Esophagus squamous epithelium (tissue), 5 donors: ENCODE measurements around the gene PIP5KL1. TPM values are rescaled to one million over a fixed set of nuclear protein-coding genes. Genes with fewer than 3 reads are reported as not detected.

Experiments
- DNase-seq: peaks from one replicate; lab custom pipeline; 2025; lab: John Stamatoyannopoulos, UW
- H3K27ac ChIP-seq, 4 donors: fragments of 200-600 bp; sonication (generic); one replicate each; pipeline ENCODE4 v1.5.1; 2016 to 2019; ENCODE audit warnings: mild to moderate bottlenecking in 1 of 4
- H3K27me3 ChIP-seq, 4 donors: fragments of 200-600 bp; sonication (generic); 1 replicate in 3 of 4; 2 replicates in 1 of 4; pipeline versions ENCODE4 v1.5.1 to v1.6.0; 2017 to 2021; ENCODE audit warnings: antibody characterized with exemption in 1 of 4
- H3K36me3 ChIP-seq, 3 donors: fragments of 200-600 bp; sonication (generic); one replicate each; pipeline ENCODE4 v1.5.1; 2016 to 2019
- H3K4me1 ChIP-seq, 3 donors: fragments of 200-600 bp; sonication (generic); one replicate each; pipeline ENCODE4 v1.5.1; 2017 to 2019
- H3K4me3 ChIP-seq, 4 donors: fragments of 200-600 bp; sonication (generic); 1 replicate in 3 of 4; 2 replicates in 1 of 4; pipeline ENCODE4 v1.5.1; 2016 to 2019; ENCODE audit warnings: mild to moderate bottlenecking in 2 of 4, moderate library complexity in 1 of 4
- H3K9me3 ChIP-seq, 3 donors: fragments of 200-600 bp; sonication (generic); one replicate each; pipeline ENCODE4 v1.5.1; 2016 to 2019
- POLR2A ChIP-seq, 4 donors: fragments of 450-650 bp; IDR thresholded peaks; one replicate each; pipeline ENCODE4 v1.6.1; 2017; ENCODE audit warnings: antibody characterized with exemption in 4 of 4, mild to moderate bottlenecking in 4 of 4, moderate library complexity in 3 of 4
- WGBS, 2 donors: methylation state at CpG; one replicate each; pipeline ENCODE4 v1.1.5; 2018; 5-methylcytosine and 5-hydroxymethylcytosine counted together
- intact Hi-C: fragments of 100-400 bp; cut with DNase I; formaldehyde crosslinking; loops from one replicate; pipeline ENCODE4 v1.15.0; 2022
- total RNA-seq, 4 donors: library from RNA; depleted of rRNA; stranded (reverse); fragments of >200 nt; gene quantifications; one replicate each; pipeline ENCODE4 v1.1.0, GENCODE V29; 2016
- TF ChIP-seq, protein P1 (sequence below), 6 experiments: fragments of 450-650 bp in 4 of 6; fragments of 200-600 bp in 2 of 6; sonication (generic) in 2 of 6; IDR thresholded peaks; one replicate each; pipeline ENCODE4 v1.5.1; 2016 to 2019; ENCODE audit warnings: antibody characterized with exemption in 6 of 6, mild to moderate bottlenecking in 4 of 6, moderate library complexity in 4 of 6
- donor health status: DM: yes; HTN: yes; CAD: no.

The PIP5KL1 gene
- total RNA-seq, 4 donors from 2014 or later, result 3.1 to 4.6 (median 3.6) TPM; not detected in 1

DNA sequence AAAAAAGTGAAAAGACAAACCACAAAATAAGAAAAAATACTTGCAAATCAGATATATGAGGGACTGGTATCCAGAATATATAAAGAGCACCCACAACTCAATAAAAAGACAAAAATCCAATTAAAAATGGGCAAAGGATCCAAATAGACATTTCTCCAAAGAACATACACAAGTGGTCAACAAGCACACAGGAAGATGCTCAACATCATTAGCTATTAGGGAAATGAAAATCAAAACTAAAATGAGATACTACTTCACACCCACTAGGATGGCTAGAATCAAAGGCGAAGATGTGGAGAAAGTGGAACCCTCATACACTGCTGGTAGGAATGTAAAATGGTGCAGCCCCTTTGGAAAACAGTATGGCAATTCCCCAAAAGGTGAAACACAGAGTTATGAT is 28.2 kb upstream of the PIP5KL1 start:
- peak overlapping the region; percentile 88 to 99 (median 96) for H3K27ac ChIP-seq
- peaks cover 57 to 100% (median 69%) of the 10 kb centered on the region in 3 donors for H3K4me1 ChIP-seq
- no peaks in the 10 kb centered on the region for H3K27me3 ChIP-seq
- intact Hi-C loops, result no loop called here
- TF ChIP-seq POLR2A (IDR thresholded peaks at IDR 0.05), result no peak
- TF ChIP-seq, protein P1, sequence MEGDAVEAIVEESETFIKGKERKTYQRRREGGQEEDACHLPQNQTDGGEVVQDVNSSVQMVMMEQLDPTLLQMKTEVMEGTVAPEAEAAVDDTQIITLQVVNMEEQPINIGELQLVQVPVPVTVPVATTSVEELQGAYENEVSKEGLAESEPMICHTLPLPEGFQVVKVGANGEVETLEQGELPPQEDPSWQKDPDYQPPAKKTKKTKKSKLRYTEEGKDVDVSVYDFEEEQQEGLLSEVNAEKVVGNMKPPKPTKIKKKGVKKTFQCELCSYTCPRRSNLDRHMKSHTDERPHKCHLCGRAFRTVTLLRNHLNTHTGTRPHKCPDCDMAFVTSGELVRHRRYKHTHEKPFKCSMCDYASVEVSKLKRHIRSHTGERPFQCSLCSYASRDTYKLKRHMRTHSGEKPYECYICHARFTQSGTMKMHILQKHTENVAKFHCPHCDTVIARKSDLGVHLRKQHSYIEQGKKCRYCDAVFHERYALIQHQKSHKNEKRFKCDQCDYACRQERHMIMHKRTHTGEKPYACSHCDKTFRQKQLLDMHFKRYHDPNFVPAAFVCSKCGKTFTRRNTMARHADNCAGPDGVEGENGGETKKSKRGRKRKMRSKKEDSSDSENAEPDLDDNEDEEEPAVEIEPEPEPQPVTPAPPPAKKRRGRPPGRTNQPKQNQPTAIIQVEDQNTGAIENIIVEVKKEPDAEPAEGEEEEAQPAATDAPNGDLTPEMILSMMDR (IDR thresholded peaks at IDR 0.05), result no peak
- H3K36me3 ChIP-seq, result peaks cover 0 to 5% (median 0%) of the 10 kb centered on the region in 3 donors
- WGBS, 2 donors, result 93 to 96% methylated on average over 1 of the region's 1 CpG
- H3K4me3 ChIP-seq, result no peak overlapping the region
- no peak for DNase-seq
- no peaks in the 10 kb centered on the region for H3K9me3 ChIP-seq

DNA sequence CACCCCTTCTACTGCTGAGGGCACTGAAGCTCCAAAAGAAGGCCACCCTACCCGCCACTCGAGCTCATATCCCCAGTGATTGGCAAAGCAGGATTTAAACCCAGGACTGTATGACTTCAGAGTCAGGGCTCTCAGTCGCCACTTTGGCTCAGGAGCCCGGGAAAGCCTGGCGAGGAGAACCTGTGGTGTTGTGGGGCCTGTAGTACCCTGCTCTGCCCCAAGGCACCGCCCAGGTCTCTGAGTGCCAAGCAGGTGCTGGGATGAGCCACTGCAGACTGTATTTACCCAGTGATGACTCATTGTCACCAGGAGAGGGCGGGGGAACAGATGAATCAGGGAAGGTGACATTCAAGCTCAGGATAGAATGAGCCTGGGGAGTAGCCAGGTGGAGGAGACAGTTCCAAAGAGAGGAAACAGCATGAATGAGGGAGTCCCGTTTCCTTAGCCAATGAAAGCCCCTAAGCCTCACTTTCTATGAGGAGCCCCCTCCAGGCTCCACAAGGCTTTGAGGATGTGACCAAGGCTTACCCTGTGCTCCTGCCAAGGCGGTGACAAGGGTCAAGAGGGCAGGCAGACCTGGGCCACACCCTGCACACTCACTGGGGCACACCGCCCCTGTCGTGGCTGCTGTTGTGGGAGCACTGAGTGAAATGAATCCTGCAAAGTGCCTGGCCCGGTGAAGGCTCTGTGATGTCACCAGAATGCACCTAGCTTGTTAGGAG is 24.9 kb upstream of the PIP5KL1 start:
- WGBS, 2 donors, result 20 to 25% methylated on average over 2 to 6 of the region's 12 CpGs

DNA sequence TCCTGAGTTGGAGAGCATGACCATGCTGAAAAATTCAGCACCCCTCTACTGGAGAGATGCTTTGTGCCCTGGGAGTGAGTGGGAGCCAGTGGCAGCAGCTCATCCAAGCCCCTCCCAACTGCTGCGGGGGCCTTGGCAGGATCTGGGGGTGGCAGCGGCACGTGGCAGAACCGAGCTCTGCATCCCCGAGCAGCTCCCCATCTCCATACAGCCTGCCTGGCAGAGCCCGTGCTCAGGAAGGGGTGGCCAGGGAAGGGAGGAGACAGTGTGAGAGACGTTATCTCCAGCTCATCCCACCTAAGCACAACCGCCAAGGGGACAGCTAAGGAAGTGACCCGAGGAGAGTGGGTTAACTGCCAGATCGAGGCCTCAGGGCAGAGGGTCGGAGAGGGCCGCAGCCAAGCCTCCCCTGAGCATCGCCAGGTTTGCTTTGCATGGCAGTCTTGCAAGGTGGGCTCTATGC is 24.3 kb upstream of the PIP5KL1 start:
- whole genome bisulfite sequencing, 2 donors, result 28% methylated on average over 7 of the region's 13 CpGs; no CpG with 5 or more reads in 1 of the 2 donors
- intact Hi-C loops, result no loop called here

More for the DNA sequence above, 24.9 kb upstream of the PIP5KL1 start:
- H3K27ac ChIP-seq, result peak overlapping the region; percentile 81 to 95 (median 86)
- TF ChIP-seq, protein P1 (IDR thresholded peaks at IDR 0.05), result peak in 5 of 6 experiments; percentile 38 to 85 (median 70)
- no peak for TF ChIP-seq POLR2A (IDR thresholded peaks at IDR 0.05)
- H3K4me1 ChIP-seq, result peaks cover 36 to 98% (median 43%) of the 10 kb centered on the region in 3 donors
- no peaks in the 10 kb centered on the region for H3K27me3 ChIP-seq
- H3K4me3 ChIP-seq, result no peak overlapping the region
- no peak for DNase-seq
- intact Hi-C loops, result no loop called here
- H3K36me3 ChIP-seq, result peaks cover 0 to 9% (median 0%) of the 10 kb centered on the region in 3 donors
- no peaks in the 10 kb centered on the region for H3K9me3 ChIP-seq

DNA sequence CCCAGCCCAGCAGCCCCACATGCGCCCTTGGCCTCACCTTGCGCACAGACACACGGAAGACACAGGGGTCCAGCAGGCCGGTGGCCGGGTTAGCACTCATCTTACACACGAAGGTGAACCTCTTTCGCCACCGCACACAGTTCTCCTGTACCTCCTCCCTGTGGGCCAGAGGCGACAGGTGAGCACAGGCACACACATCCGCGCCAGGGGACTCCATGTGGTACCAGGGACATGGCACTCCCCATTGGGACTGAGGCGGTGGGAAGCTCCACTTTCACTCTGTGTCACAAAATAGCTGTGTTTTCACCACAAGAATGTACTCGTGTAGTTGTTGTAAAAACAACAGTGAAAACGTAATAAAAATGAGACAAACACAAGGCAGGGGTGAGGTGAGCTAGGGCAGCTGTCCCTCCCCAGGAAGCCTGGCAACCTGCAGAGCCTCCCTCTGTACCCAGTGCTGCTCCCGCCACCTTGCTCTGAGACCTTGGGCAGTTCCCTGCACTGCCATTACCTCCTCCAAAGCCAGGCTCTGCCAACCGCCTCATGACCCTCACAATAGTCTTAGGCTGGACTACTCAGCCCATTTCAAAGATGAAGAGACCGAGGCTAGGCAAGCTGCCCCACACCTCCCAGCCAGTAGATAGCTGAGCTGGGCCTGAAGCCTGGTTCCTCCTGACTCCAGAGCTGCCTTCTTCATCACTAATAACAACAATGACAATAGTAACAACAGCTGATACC is 23.4 kb upstream of the PIP5KL1 start:
- 78 to 82% methylated on average over 9 to 12 of the region's 17 CpGs for WGBS, 2 donors
- H3K4me3 ChIP-seq, result no peak overlapping the region
- DNase-seq, result no peak
- intact Hi-C loops, result no loop called here
- no peaks in the 10 kb centered on the region for H3K27me3 ChIP-seq
- peaks cover 32 to 96% (median 37%) of the 10 kb centered on the region in 3 donors for H3K4me1 ChIP-seq
- no peak for TF ChIP-seq POLR2A (IDR thresholded peaks at IDR 0.05)
- TF ChIP-seq, protein P1 (IDR thresholded peaks at IDR 0.05), result no peak
- H3K36me3 ChIP-seq, result peaks cover 0 to 22% (median 0%) of the 10 kb centered on the region in 3 donors
- H3K9me3 ChIP-seq, result no peaks in the 10 kb centered on the region
- peak overlapping the region in 3 of 4 donors; percentile 81 to 95 (median 92) for H3K27ac ChIP-seq

More for the DNA sequence above, 24.3 kb upstream of the PIP5KL1 start:
- Histone ChIP-seq H3K27me3 (no peaks in the 10 kb centered on the region), H3K36me3 (peaks cover 0 to 15% (median 0%) of the 10 kb centered on the region in 3 donors), H3K9me3 (no peaks in the 10 kb centered on the region), H3K4me3 (peak overlapping the region in 1 of 4 donors; percentile 6), H3K27ac (peak overlapping the region; percentile 81 to 95 (median 86)), H3K4me1 (peaks cover 32 to 98% (median 42%) of the 10 kb centered on the region in 3 donors)
- no peak for DNase-seq
- no peak for TF ChIP-seq POLR2A (IDR thresholded peaks at IDR 0.05)
- TF ChIP-seq, protein P1 (IDR thresholded peaks at IDR 0.05), result no peak
